NCI-H2029 treated with DMSO at 0.1 percent for 48 hours (cell line): ENCODE results near the gene ZNF732.
A peak's percentile ranks its signal among the peaks of the same experiment; 100 is the strongest.
"Not testable (repeated sequence)": the region's sequence is repeated elsewhere in the genome, so short reads cannot be mapped to it uniquely, and the experiment has no call there.

ENCODE experiments used
- DNase-seq: peaks from one replicate; lab custom pipeline; 2025; lab: John Stamatoyannopoulos, UW

The ZNF732 gene

GRCh38 chr4:304969-305680 is at the start of gene ZNF732:
ZNF732 (minus strand) TSS chr4:305474; CDS start chr4:305310, 164 bp downstream.
- DNase-seq, result peak; percentile 6

- DNase-seq, result no peak
These were observed 34.7 kb upstream of the ZNF732 start for GRCh38 chr4:340011-340410.

GRCh38 chr4:338759-339097 is 33.5 kb upstream of the ZNF732 start:
- DNase-seq, result no peak

- no peak for DNase-seq
These were observed 32.9 kb upstream of the ZNF732 start for GRCh38 chr4:337932-338758.

- peak; percentile 90 for DNase-seq
These were observed 32.1 kb upstream of the ZNF732 start, which contains the start of gene ZNF141 for GRCh38 chr4:337143-337931. ZNF141 (plus strand) TSS chr4:337814; CDS start chr4:337984, 170 bp downstream.

GRCh38 chr4:336893-337142 is 31.5 kb upstream of the ZNF732 start:
- no peak for DNase-seq

- DNase-seq, result no peak
These were observed 31.0 kb upstream of the ZNF732 start for GRCh38 chr4:336099-336892.

- no peak for DNase-seq
These were observed 30.2 kb upstream of the ZNF732 start for GRCh38 chr4:335515-335914.

GRCh38 chr4:328729-329128 is 23.5 kb upstream of the ZNF732 start:
- no peak for DNase-seq

GRCh38 chr4:314296-314903 is 9.1 kb upstream of the ZNF732 start:
- DNase-seq, result no peak

- DNase-seq, result no peak
These were observed 4.5 kb upstream of the ZNF732 start for GRCh38 chr4:309807-310206.

- no peak for DNase-seq
These were observed 1.3 kb upstream of the ZNF732 start for GRCh38 chr4:306551-306961.

- DNase-seq, result not testable (repeated sequence)
These were observed 758 bp downstream of the ZNF732 start for GRCh38 chr4:304516-304915.

GRCh38 chr4:302381-302780 is 2.9 kb downstream of the ZNF732 start:
- DNase-seq, result no peak

- no peak for DNase-seq
These were observed 10.5 kb downstream of the ZNF732 start for GRCh38 chr4:294732-295131.

GRCh38 chr4:288891-289290 is 16.4 kb downstream of the ZNF732 start:
- no peak for DNase-seq

GRCh38 chr4:273309-274017 is 31.8 kb downstream of the ZNF732 start:
- no peak for DNase-seq

- no peak for DNase-seq
These were observed 33.7 kb downstream of the ZNF732 start for GRCh38 chr4:271492-272103.

GRCh38 chr4:259240-259639 is 46.0 kb downstream of the ZNF732 start:
- not testable (repeated sequence) for DNase-seq

GRCh38 chr4:256492-256891 is 48.8 kb downstream of the ZNF732 start:
- no peak for DNase-seq
